Stimulated activated CD4-positive, alpha-beta T cell treated with anti-CD3 and anti-CD28 coated beads, Interleukin-4, amount 100 ng/mL, for 24 hours (primary cell): Measurements from ENCODE around the gene KCNQ2.

ENCODE experiments used
- DNase-seq: peaks from one replicate; pipeline ENCODE4 v3.0.0-alpha.2; 2020

The KCNQ2 gene

GRCh38 chr20:63452341-63452740, 20.1 kb downstream of the KCNQ2 start:
- no peak for DNase-seq

- DNase-seq = no peak
Observed at GRCh38 chr20:63451821-63452220, 20.6 kb downstream of the KCNQ2 start.

DNA sequence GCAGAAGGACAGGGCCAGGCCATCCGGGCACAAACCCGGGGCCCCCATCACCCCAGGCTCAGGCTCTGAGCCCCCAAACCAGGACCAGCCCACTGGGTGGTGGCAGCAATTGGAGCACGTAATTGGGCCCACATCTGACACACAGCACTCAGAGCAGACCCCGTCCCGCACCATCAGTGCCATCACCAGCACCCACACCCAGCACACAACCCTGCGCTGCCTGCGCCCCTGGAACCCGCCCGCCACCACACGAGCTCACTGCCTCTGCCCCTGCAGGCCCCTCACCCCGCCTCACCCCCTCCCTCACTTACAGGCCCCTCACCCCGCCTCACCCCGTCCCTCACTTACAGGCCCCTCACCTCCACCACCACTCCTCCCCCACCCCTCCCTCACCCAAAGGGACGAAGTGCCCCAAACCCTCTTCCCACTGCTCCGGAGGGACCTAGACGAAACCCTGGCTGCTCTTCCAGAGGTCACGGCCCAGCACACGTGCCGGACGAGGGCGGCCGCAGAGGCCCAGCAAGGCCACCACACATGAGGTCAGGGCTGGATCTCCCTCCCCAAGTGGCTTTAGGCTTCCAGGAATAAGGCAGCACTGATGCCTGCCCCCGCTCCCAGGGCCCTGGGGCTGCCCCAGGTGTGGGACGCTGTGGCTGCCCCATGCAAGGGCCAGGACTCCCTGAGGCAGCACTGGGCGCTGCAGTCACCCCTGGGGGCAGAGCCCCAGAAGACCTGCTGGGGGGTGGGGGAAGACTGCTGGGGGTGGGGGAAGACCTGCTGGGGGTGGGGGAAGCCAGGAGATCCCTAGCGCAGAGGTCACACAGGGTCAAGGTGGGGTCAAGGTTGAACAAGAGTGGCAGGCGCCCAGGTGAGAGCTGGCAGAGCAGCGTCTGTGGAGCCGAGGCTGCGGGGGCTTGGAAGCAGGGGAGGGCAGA, 22.4 kb downstream of the KCNQ2 start:
- DNase-seq = no peak

- DNase-seq = no peak
Observed at GRCh38 chr20:63449025-63449424, 23.4 kb downstream of the KCNQ2 start.

- DNase-seq = no peak
Observed at GRCh38 chr20:63448031-63448430, 24.4 kb downstream of the KCNQ2 start.

- no peak for DNase-seq
Observed at GRCh38 chr20:63447320-63447719, 25.1 kb downstream of the KCNQ2 start.

DNA sequence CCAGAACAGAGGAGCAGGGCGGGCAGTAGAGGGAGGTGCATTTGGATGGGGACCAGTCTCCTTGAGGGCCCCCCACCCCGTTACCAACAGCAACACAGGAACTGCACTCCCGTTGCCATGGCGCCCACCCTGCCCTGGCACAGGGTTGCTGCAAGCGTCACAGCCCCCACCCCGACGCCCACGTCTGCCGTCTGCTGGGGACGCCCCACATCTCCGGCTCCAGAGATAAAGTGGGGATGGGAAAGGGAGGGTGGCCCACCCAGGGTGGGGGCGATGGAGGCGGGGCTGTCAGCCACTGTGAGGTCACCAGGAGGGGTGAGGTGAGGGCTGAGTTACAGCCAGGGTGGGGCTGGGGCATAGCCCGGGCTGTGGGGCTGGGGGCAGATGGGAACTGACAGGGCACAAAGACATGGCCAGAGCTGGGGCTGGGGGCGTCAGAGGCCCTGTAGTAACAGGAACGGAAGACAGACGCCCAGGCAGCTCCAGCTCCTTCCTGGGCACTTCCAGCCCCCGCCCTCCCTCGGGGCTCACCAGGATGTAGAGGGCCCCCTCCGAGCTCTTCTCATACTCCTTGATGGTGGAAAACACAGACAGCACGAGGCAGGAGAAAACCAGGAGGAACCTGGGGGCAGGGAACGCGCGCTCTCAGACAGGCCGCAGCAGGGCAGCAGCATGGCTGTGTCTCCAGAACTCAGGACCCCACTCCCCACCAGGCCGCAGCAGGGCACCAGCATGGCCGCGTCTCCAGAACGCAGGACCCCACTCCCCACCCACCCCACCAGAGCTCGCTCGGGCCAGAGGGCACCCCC, 26.0 kb downstream of the KCNQ2 start:
- no peak for DNase-seq

DNA sequence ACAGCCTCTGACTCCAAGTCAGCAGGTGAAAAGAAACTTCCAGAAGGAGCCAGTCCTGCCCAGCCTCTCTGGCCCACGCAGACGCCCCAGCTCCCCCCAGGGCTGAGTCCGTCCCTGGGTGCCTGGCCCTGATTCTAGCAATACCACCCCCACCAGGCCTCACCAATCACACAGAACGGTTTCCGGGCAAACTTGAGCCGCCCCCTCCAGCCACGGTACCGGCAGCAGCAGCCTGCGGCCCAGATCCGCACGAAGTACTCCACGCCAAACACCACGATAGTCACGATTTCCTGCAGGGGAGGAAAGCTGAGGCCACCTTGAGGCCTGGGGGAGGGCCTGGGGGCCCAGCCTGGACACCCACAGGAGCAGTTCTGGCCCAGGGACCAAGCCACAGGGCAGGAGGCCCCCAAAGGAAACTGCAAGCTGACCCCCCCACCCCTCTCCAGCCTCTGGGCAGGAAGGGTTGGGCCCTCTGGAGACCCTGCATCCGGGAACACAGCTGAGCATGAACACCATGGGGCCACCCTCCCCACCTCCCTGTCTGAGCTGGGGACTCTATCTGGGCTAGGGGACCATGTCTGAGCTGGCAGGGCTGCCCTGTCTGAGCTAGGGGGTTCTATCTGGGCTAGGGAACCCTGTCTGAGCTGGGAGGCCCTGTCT, 27.2 kb downstream of the KCNQ2 start:
- no peak for DNase-seq

- DNase-seq = no peak
Observed at GRCh38 chr20:63444548-63444947, 27.9 kb downstream of the KCNQ2 start.

- no peak for DNase-seq
Observed at GRCh38 chr20:63443606-63444395, 28.7 kb downstream of the KCNQ2 start.

DNA sequence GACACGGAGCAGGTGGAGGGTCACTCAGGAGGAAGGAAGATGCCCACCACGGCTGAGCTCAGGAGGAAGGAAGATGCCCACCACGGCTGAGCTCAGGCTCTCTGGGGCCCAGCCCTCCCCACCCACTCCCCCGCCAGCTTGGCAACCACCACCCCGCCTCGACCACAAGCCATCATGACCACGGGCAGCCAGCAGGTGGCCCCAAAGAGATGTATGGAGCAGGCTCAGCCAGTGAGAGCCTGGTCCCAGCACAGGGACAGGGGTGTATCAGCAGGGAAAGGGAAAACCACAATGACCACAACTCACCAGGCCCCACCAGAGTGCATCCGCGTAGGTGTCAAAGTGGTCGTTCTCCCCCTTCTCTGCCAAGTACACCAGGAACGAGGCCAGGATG, 30.4 kb downstream of the KCNQ2 start:
- peak; percentile 63 for DNase-seq

DNA sequence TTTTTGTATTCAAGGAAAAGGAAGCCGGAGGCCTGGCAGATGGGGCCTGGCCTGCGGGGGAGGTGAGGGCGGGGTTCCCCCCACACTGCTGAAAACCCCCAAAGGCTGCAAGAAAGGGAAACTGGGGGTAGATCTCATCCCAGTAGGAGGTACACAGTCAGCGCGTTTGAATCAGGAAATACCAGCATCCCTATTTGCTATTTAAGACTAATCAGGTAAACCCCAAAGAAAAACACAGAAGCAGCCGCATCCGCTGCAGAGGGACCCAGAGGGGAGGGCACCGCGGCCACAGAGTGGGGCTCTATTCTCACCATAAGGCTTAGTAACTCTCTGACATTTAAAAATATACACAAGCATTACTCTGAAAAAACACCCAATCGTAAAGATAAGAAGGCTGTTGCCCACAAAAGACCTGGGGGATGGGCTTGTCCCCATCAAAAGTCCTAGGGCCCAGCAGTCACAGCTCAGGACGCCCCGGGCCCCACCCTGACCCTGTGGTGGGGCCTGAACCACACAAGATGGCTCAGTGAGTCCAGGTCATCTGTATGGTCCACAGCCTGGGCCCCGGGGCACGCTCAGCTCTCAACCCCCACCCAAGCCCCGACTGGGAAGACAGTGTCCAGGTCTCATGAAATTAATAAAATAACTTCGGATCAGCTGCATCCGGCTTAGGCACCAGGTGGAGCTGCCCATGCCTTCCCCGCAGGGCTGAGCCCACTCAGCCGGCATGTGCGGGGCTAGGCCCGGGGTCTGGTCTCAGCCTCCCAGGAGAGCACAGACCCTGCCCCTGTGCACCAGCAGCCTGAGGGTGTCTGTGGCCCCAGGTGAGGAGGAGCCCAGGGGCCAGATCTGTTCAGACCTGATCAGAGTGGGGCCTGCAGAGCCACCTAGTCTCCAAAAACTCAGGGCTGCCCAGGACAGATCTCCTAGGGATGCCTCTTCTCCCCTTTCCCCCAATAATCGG, 31.0 kb downstream of the KCNQ2 start:
- peak; percentile 20 for DNase-seq

GRCh38 chr20:63440366-63440955, 32.0 kb downstream of the KCNQ2 start:
- DNase-seq = no peak

DNA sequence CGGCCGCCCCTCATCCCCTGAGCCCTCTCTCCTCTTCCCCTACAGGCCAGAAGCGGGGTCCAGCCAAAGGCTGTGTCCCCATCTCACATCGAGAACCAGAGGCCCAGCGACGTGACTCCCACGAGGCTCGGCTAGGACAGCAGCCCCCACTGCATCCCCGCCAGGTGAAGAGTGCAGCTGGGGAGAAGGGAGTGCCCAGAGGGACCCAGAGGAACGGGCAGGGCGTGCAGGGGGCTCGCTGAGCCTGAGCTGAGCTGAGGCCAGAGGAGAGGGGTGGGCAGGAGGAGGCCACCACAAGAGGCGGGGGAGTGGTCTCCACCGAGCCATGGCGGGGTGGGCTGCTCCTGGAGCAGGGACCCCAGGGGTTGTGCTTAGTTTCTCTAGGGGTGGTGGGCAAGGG, 32.6 kb downstream of the KCNQ2 start:
- DNase-seq = no peak

- DNase-seq = no peak
Observed at GRCh38 chr20:63438121-63438520, 34.3 kb downstream of the KCNQ2 start.

DNA sequence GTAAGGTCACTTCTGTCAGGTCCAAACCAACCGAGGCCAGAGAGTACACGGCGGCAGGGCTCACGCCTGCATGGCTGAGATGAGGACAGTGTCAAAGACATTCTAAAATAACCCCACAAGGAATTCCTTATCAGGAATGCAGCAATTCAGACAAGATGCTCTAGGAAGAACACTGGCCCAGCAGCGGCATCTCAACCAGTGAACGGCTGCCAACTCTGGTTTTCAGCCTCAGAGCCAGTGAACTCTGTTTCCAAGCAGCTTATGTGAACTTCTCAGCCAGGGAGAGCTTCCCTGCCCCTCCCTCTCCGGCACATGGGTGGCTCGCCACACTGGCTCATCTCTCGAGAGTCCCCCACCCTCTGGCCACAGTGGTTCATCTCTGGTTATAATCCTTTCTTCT, 36.9 kb downstream of the KCNQ2 start:
- DNase-seq = no peak

DNA sequence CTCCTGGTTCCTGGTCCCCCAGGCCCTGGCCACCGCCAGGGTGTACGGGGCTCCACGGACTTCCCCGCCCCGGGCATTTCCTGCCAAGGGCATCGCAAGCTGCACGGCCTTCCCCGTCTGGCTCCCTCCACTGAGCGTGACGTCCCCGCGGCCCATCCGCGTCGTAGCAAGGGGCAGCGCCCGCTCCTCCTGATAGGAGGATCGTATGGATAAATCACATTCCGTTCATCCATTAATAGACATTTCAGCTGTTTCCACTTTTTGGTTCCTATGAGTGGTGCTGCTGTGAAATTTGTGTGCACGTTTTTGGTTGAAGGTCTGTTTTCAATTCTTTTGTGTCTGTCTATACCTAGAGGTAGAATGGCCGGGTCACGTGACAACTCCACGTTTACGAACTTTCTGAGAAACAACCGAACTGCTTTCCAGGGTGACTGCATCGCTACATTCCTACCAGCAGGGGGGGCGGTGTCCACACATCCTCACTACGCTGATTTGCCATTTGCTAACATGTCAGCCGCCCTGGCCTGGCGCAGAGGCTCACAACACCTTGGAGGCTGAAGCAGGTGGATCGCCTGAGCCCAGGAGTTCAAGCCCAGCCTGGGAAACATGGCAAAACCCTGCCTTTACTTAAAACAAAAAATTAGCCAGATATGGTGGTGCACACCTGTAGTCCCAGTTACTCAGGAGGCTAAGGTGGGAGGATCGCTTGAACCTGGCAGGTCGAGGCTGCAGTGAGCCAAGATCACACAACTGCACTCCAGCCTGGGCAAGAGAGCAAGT, 37.7 kb downstream of the KCNQ2 start:
- peak; percentile 84 for DNase-seq

- DNase-seq = no peak
Observed at GRCh38 chr20:63433756-63434531, 38.5 kb downstream of the KCNQ2 start.

GRCh38 chr20:63433351-63433750, 39.1 kb downstream of the KCNQ2 start:
- no peak for DNase-seq
